ENCODE measurements around the gene CD37.

Gene CD37

GRCh38 chr19:49356382-49356781, 21.2 kb downstream of the CD37 start:
- no peak for TF ChIP-seq CTCF (IDR thresholded peaks at IDR 0.05; ENCODE audit: insufficient read depth, low read depth, low read length, missing control alignments)
- no peak for DNase-seq (ENCODE audit: low read depth)
- H3K4me3 ChIP-seq (ENCODE audit: low read length): no peak overlapping the region

- no peak overlapping the region for H3K4me3 ChIP-seq (ENCODE audit: low read length)
- no peak for TF ChIP-seq CTCF (IDR thresholded peaks at IDR 0.05; ENCODE audit: insufficient read depth, low read depth, low read length, missing control alignments)
- no peak for DNase-seq (ENCODE audit: low read depth)
These were observed 22.0 kb downstream of the CD37 start for GRCh38 chr19:49357186-49357585.

- TF ChIP-seq CTCF (IDR thresholded peaks at IDR 0.05; ENCODE audit: insufficient read depth, low read depth, low read length, missing control alignments): no peak
- DNase-seq (ENCODE audit: low read depth): no peak
- no peak overlapping the region for H3K4me3 ChIP-seq (ENCODE audit: low read length)
These were observed 24.9 kb downstream of the CD37 start for GRCh38 chr19:49359851-49360820.

- DNase-seq (ENCODE audit: low read depth): peak; percentile 62
- H3K4me3 ChIP-seq (ENCODE audit: low read length): peak overlapping the region; percentile 75
- TF ChIP-seq CTCF (IDR thresholded peaks at IDR 0.05; ENCODE audit: insufficient read depth, low read depth, low read length, missing control alignments): no peak
These were observed 26.3 kb downstream of the CD37 start for GRCh38 chr19:49361438-49362047.

- TF ChIP-seq CTCF (IDR thresholded peaks at IDR 0.05; ENCODE audit: insufficient read depth, low read depth, low read length, missing control alignments): no peak
- H3K4me3 ChIP-seq (ENCODE audit: low read length): peak within 1 kb of the TSS; percentile 75
- peak; percentile 54 for DNase-seq (ENCODE audit: low read depth)
These were observed 27.1 kb downstream of the CD37 start, which contains the start of gene TEAD2 for GRCh38 chr19:49362048-49362928. TEAD2 (minus strand) TSS chr19:49362416; CDS start chr19:49360075, 2,341 bp downstream.

GRCh38 chr19:49362929-49363267, 27.7 kb downstream of the CD37 start:
- no peak for DNase-seq (ENCODE audit: low read depth)
- H3K4me3 ChIP-seq (ENCODE audit: low read length): peak overlapping the region; percentile 75
- no peak for TF ChIP-seq CTCF (IDR thresholded peaks at IDR 0.05; ENCODE audit: insufficient read depth, low read depth, low read length, missing control alignments)
